ENCODE data around the gene LRP5.

Gene LRP5

DNA sequence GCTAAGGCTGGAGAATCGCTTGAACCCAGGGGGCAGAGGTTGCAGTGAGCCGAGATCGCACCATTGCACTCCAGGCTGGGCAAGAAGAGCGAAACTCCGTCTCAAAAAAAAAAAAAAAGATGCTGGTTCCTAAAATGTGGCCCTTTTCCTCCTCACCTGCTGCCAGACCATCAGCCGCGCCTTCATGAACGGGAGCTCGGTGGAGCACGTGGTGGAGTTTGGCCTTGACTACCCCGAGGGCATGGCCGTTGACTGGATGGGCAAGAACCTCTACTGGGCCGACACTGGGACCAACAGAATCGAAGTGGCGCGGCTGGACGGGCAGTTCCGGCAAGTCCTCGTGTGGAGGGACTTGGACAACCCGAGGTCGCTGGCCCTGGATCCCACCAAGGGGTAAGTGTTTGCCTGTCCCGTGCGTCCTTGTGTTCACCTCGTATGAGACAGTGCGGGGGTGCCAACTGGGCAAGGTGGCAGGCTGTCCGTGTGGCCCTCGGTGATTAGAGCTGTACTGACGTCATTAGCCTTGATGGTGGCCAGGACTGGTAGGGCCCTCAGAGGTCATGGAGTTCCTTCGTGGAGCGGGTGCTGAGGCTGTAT, 97.5 kb downstream of the LRP5 start:
- Histone ChIP-seq H4K91ac (ENCODE audit: low read depth, low read length, poor library complexity) (no peak overlapping the region), H2BK5ac (ENCODE audit: low read length) (no peak overlapping the region), H4K8ac (ENCODE audit: low read depth, low read length) (no peak overlapping the region), H3K18ac (ENCODE audit: low read length) (no peak overlapping the region), H2BK15ac (ENCODE audit: low read length) (no peak overlapping the region), H2AK5ac (ENCODE audit: low read depth, low read length) (no peak overlapping the region), H3K4me3 (ENCODE audit: low read length in 2 of 2) (no peak overlapping the region), H3K4ac (ENCODE audit: low read length) (peak overlapping the region; percentile 11), H3K9me3 (replicated peaks in 1 of 2; ENCODE audit: control insufficient read depth in 2 of 2, insufficient read depth in 1 of 2, low read depth in 1 of 2, low read length in 2 of 2) (no peaks in the 10 kb centered on the region), H3K9ac (ENCODE audit: low read depth, low read length, poor library complexity) (no peak overlapping the region), H2BK120ac (ENCODE audit: low read depth, low read length) (no peak overlapping the region), H3K27me3 (ENCODE audit: control insufficient read depth in 3 of 3, insufficient read depth in 3 of 3, low read depth in 1 of 3, low read length in 3 of 3) (no peaks in the 10 kb centered on the region), H3K4me1 (ENCODE audit: control insufficient read depth in 2 of 2, insufficient read depth in 1 of 2, low read depth in 1 of 2, low read length in 2 of 2) (no peaks in the 10 kb centered on the region), H3K23ac (ENCODE audit: low read depth, low read length, poor library complexity) (peak overlapping the region; percentile 4), H2BK12ac (ENCODE audit: low read length) (no peak overlapping the region), H3K14ac (ENCODE audit: low read length) (no peak overlapping the region), H3K36me3 (replicated peaks in 1 of 2; ENCODE audit: control insufficient read depth in 2 of 2, insufficient read depth in 2 of 2, low read length in 2 of 2) (peaks cover 52 to 88% of the 10 kb centered on the region in 2 donors), H3K4me2 (ENCODE audit: insufficient read depth, low read length, poor library complexity, severe bottlenecking) (no peak overlapping the region), H3K27ac (replicated peaks; ENCODE audit: low read length) (no peak overlapping the region), H3K79me1 (ENCODE audit: low read depth, low read length) (no peaks in the 10 kb centered on the region), H2AFZ (ENCODE audit: low read length) (no peak overlapping the region)
- no CpG with 5 or more reads among the region's 30 CpGs for WGBS, 2 donors (ENCODE audit: extremely low coverage in 2 of 2, insufficient read length in 2 of 2, insufficient replicate concordance in 1 of 2)
- no peak for DNase-seq (ENCODE audit: low spot score)

DNA sequence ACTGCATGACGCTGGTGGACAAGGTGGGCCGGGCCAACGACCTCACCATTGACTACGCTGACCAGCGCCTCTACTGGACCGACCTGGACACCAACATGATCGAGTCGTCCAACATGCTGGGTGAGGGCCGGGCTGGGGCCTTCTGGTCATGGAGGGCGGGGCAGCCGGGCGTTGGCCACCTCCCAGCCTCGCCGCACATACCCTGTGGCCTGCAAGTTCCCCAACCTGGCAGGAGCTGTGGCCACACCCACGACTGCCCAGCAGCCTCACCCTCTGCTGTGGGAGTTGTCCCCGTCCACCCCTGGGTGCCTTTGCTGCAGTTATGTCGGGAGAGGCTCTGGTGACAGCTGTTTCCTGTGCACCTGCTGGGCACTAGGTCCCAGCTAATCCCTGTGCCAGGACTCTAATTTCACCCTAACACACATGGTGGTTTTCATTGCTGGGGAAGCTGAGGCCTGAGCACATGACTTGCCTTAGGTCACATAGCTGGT, 99.2 kb downstream of the LRP5 start:
- no peak overlapping the region for H3K4me3 ChIP-seq (ENCODE audit: low read length in 2 of 2)
- H3K9ac ChIP-seq (ENCODE audit: low read depth, low read length, poor library complexity) = peak overlapping the region; percentile 77
- WGBS, 2 donors (ENCODE audit: extremely low coverage in 2 of 2, insufficient read length in 2 of 2, insufficient replicate concordance in 1 of 2) = no CpG with 5 or more reads among the region's 17 CpGs
- peak overlapping the region; percentile 85 for H3K23ac ChIP-seq (ENCODE audit: low read depth, low read length, poor library complexity)
- no peak overlapping the region for H4K8ac ChIP-seq (ENCODE audit: low read depth, low read length)
- peaks cover 56 to 88% of the 10 kb centered on the region in 2 donors for H3K36me3 ChIP-seq (replicated peaks in 1 of 2; ENCODE audit: control insufficient read depth in 2 of 2, insufficient read depth in 2 of 2, low read length in 2 of 2)
- no peak overlapping the region for H2BK12ac ChIP-seq (ENCODE audit: low read length)
- no peaks in the 10 kb centered on the region for H3K4me1 ChIP-seq (ENCODE audit: control insufficient read depth in 2 of 2, insufficient read depth in 1 of 2, low read depth in 1 of 2, low read length in 2 of 2)
- DNase-seq (ENCODE audit: low spot score) = no peak
- H3K14ac ChIP-seq (ENCODE audit: low read length) = peak overlapping the region; percentile 75
- H3K4ac ChIP-seq (ENCODE audit: low read length) = no peak overlapping the region
- H2BK5ac ChIP-seq (ENCODE audit: low read length) = no peak overlapping the region
- H3K27me3 ChIP-seq (ENCODE audit: control insufficient read depth in 3 of 3, insufficient read depth in 3 of 3, low read depth in 1 of 3, low read length in 3 of 3) = no peaks in the 10 kb centered on the region
- no peak overlapping the region for H3K27ac ChIP-seq (replicated peaks; ENCODE audit: low read length)
- H3K18ac ChIP-seq (ENCODE audit: low read length) = no peak overlapping the region
- no peak overlapping the region for H2BK120ac ChIP-seq (ENCODE audit: low read depth, low read length)
- no peak overlapping the region for H3K4me2 ChIP-seq (ENCODE audit: insufficient read depth, low read length, poor library complexity, severe bottlenecking)
- no peak overlapping the region for H2AK5ac ChIP-seq (ENCODE audit: low read depth, low read length)
- no peak overlapping the region for H4K91ac ChIP-seq (ENCODE audit: low read depth, low read length, poor library complexity)
- no peak overlapping the region for H2AFZ ChIP-seq (ENCODE audit: low read length)
- no peaks in the 10 kb centered on the region for H3K9me3 ChIP-seq (replicated peaks in 1 of 2; ENCODE audit: control insufficient read depth in 2 of 2, insufficient read depth in 1 of 2, low read depth in 1 of 2, low read length in 2 of 2)
- no peak overlapping the region for H2BK15ac ChIP-seq (ENCODE audit: low read length)
- H3K79me1 ChIP-seq (ENCODE audit: low read depth, low read length) = no peaks in the 10 kb centered on the region

DNA sequence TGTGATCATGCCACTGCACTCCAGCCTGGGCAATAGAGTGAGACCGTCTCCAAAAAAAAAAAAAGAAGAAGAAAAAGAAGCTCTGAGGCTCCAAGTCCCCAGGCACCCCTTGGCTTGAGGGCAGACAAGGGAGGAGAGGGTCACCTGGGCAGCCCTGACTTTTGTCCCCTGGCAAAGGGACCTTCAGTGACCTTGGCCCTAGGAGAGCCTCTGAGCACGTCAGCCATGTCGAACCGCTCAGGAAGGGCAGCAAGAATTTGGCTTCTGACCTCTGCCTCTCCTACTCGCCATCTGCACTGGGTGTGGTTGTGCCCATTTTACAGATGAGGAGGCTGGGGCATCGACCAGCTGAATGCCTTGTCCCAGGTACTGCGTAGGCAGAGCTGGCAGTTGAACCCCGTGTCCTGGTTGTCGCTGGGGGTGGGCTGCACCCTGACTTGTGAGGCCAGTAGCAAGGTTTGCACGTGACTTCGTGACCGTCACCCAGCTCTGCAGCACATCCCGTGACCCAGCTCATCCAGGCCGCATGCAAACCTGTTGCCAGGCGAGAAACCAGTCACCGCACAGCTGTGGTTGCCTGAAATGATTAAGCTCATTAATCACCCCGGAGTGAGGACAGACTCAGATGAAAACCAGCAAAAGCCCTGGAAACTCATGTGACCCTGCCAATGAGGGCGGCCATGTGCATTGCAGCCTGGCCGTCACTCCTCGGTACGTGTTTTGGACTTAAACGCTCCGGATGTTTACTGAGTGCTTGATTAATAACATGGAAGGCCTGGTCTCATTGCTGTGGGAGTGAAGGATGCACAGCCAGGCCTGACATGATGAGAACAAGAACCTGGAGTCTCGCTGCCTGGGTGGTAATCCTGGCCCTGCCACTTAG, 100.4 kb downstream of the LRP5 start:
- DNase-seq (ENCODE audit: low spot score) = no peak
- no peaks in the 10 kb centered on the region for H3K4me1 ChIP-seq (ENCODE audit: control insufficient read depth in 2 of 2, insufficient read depth in 1 of 2, low read depth in 1 of 2, low read length in 2 of 2)
- H2BK12ac ChIP-seq (ENCODE audit: low read length) = no peak overlapping the region
- no peak overlapping the region for H3K14ac ChIP-seq (ENCODE audit: low read length)
- H2BK120ac ChIP-seq (ENCODE audit: low read depth, low read length) = no peak overlapping the region
- no peak overlapping the region for H4K8ac ChIP-seq (ENCODE audit: low read depth, low read length)
- no peak overlapping the region for H4K91ac ChIP-seq (ENCODE audit: low read depth, low read length, poor library complexity)
- H3K4ac ChIP-seq (ENCODE audit: low read length) = no peak overlapping the region
- H3K18ac ChIP-seq (ENCODE audit: low read length) = no peak overlapping the region
- H3K27me3 ChIP-seq (ENCODE audit: control insufficient read depth in 3 of 3, insufficient read depth in 3 of 3, low read depth in 1 of 3, low read length in 3 of 3) = no peaks in the 10 kb centered on the region
- H3K23ac ChIP-seq (ENCODE audit: low read depth, low read length, poor library complexity) = peak overlapping the region; percentile 10
- H3K4me2 ChIP-seq (ENCODE audit: insufficient read depth, low read length, poor library complexity, severe bottlenecking) = no peak overlapping the region
- H3K9ac ChIP-seq (ENCODE audit: low read depth, low read length, poor library complexity) = no peak overlapping the region
- peaks cover 59 to 84% of the 10 kb centered on the region in 2 donors for H3K36me3 ChIP-seq (replicated peaks in 1 of 2; ENCODE audit: control insufficient read depth in 2 of 2, insufficient read depth in 2 of 2, low read length in 2 of 2)
- no CpG with 5 or more reads among the region's 24 CpGs for WGBS, 2 donors (ENCODE audit: extremely low coverage in 2 of 2, insufficient read length in 2 of 2, insufficient replicate concordance in 1 of 2)
- H3K27ac ChIP-seq (replicated peaks; ENCODE audit: low read length) = no peak overlapping the region
- no peaks in the 10 kb centered on the region for H3K9me3 ChIP-seq (replicated peaks in 1 of 2; ENCODE audit: control insufficient read depth in 2 of 2, insufficient read depth in 1 of 2, low read depth in 1 of 2, low read length in 2 of 2)
- no peaks in the 10 kb centered on the region for H3K79me1 ChIP-seq (ENCODE audit: low read depth, low read length)
- no peak overlapping the region for H2AFZ ChIP-seq (ENCODE audit: low read length)
- H2AK5ac ChIP-seq (ENCODE audit: low read depth, low read length) = no peak overlapping the region
- no peak overlapping the region for H2BK15ac ChIP-seq (ENCODE audit: low read length)
- peak overlapping the region in 1 of 2 donors; percentile 44 for H3K4me3 ChIP-seq (ENCODE audit: low read length in 2 of 2)
- H2BK5ac ChIP-seq (ENCODE audit: low read length) = no peak overlapping the region

DNA sequence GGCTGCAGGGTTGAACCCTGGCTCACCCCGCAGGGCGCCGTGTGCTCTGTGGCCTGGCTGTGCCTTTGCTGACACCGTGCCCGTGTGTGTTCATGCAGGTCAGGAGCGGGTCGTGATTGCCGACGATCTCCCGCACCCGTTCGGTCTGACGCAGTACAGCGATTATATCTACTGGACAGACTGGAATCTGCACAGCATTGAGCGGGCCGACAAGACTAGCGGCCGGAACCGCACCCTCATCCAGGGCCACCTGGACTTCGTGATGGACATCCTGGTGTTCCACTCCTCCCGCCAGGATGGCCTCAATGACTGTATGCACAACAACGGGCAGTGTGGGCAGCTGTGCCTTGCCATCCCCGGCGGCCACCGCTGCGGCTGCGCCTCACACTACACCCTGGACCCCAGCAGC, 101.2 kb downstream of the LRP5 start:
- Histone ChIP-seq H3K4me1 (ENCODE audit: control insufficient read depth in 2 of 2, insufficient read depth in 1 of 2, low read depth in 1 of 2, low read length in 2 of 2) (no peaks in the 10 kb centered on the region), H3K27ac (replicated peaks; ENCODE audit: low read length) (no peak overlapping the region), H3K23ac (ENCODE audit: low read depth, low read length, poor library complexity) (peak overlapping the region; percentile 49), H3K9me3 (replicated peaks in 1 of 2; ENCODE audit: control insufficient read depth in 2 of 2, insufficient read depth in 1 of 2, low read depth in 1 of 2, low read length in 2 of 2) (no peaks in the 10 kb centered on the region), H2BK12ac (ENCODE audit: low read length) (no peak overlapping the region), H2AK5ac (ENCODE audit: low read depth, low read length) (no peak overlapping the region), H2BK15ac (ENCODE audit: low read length) (no peak overlapping the region), H2BK5ac (ENCODE audit: low read length) (no peak overlapping the region), H3K18ac (ENCODE audit: low read length) (no peak overlapping the region), H3K36me3 (replicated peaks in 1 of 2; ENCODE audit: control insufficient read depth in 2 of 2, insufficient read depth in 2 of 2, low read length in 2 of 2) (peaks cover 59 to 82% of the 10 kb centered on the region in 2 donors), H2AFZ (ENCODE audit: low read length) (no peak overlapping the region), H3K9ac (ENCODE audit: low read depth, low read length, poor library complexity) (no peak overlapping the region), H3K4me3 (ENCODE audit: low read length in 2 of 2) (peak overlapping the region in 1 of 2 donors; percentile 11), H4K8ac (ENCODE audit: low read depth, low read length) (peak overlapping the region; percentile 87), H2BK120ac (ENCODE audit: low read depth, low read length) (no peak overlapping the region), H4K91ac (ENCODE audit: low read depth, low read length, poor library complexity) (no peak overlapping the region), H3K79me1 (ENCODE audit: low read depth, low read length) (no peaks in the 10 kb centered on the region), H3K4me2 (ENCODE audit: insufficient read depth, low read length, poor library complexity, severe bottlenecking) (no peak overlapping the region), H3K27me3 (ENCODE audit: control insufficient read depth in 3 of 3, insufficient read depth in 3 of 3, low read depth in 1 of 3, low read length in 3 of 3) (no peaks in the 10 kb centered on the region), H3K14ac (ENCODE audit: low read length) (peak overlapping the region; percentile 32), H3K4ac (ENCODE audit: low read length) (no peak overlapping the region)
- DNase-seq (ENCODE audit: low spot score) = no peak
- no CpG with 5 or more reads among the region's 27 CpGs for WGBS, 2 donors (ENCODE audit: extremely low coverage in 2 of 2, insufficient read length in 2 of 2, insufficient replicate concordance in 1 of 2)

Data from neuronal stem cell (in vitro differentiated cells).